ENCODE measurements around the gene GNG8. TPM values are rescaled to one million over a fixed set of nuclear protein-coding genes. Genes with fewer than 3 reads are reported as not detected.

GNG8 gene
- total and polyA plus RNA-seq, 9 of the 15 experiments (the other 6 are each of a cell fraction or from before 2014, with no cell fraction given): 1.3 TPM; not detected in 8

DNA sequence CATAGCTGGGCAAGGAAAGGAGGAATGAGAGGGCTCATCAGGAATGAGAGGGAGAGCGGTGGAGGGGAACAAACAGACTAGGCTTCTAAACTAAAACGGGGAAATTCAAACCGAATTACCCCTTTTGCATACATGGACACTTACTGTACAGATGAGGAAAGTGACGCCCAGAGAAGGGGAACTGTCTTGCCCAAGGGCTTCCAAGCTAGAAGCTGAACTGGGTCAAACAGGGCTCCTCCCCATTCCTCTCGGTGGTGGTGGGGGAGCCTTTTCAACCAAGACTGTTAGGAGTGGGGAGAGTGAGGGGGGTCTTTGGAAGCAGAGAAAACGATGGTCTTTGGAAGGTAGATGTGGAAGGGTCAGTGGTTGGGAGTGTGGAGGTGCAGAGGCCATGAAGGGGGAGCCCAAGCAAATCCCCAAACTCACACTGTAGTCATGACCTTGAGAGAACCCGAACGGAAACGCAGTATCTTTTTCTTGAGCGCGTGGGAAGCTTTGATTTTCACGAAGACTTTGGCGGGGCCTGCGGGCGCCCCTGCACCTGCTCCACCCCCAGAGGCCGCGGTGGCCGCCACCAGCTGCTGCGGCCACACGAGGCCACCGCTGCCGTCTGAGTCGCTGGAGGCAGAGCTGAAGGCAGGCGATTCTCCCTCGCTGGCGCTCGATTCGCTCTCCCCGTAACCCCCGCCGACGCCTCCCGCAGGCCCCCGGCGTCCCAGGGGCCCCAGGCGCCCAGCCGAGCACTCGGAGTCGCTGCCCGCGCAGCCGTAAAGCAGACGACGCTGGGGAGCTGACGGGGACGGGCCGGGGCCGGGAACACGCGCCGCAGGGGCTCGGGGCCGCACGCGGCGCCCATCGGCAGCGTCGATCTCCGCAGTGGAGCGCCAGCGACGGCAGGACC lies 12.3 kb upstream of the GNG8 start:
- 65% methylated on average over 15 of the region's 63 CpGs for WGBS (ENCODE audit: insufficient coverage, low coverage, missing lambda C conversion rate)
- H2AFZ ChIP-seq (ENCODE audit: low read depth, low read length): no peak overlapping the region
- BruUV-seq (replicated peaks): no TSS peak
- H3K4me1 ChIP-seq (replicated peaks in 1 of 2; ENCODE audit: control insufficient read depth in 2 of 2, insufficient read depth in 2 of 2, low read length in 2 of 2): peaks cover 0 to 4% of the 10 kb centered on the region in 2 experiments; a peak in 2 of 5 replicates
- ATAC-seq: no peak
- ChIA-PET POLR2A (interaction anchor here (0.6 kb wide), 1 partner anchor 9 kb away, joined by 3 read pairs; no protein-coding TSS in a partner anchor), CTCF (ENCODE audit: low intra/inter-chr PET ratio) (no interaction called here)
- H3K79me2 ChIP-seq (ENCODE audit: control insufficient read depth, insufficient read depth, low read length): no peaks in the 10 kb centered on the region
- H3K27me3 ChIP-seq (ENCODE audit: control insufficient read depth in 2 of 2, insufficient read depth in 2 of 2, low read length in 2 of 2): no peaks in the 10 kb centered on the region
- no peak overlapping the region for H3K4me2 ChIP-seq (ENCODE audit: insufficient read depth, low read length)
- H3K9me3 ChIP-seq (replicated peaks; ENCODE audit: control insufficient read depth, insufficient read depth, low read depth, low read length): no peaks in the 10 kb centered on the region
- H4K20me1 ChIP-seq (replicated peaks; ENCODE audit: control insufficient read depth, insufficient read depth, low read length): no peaks in the 10 kb centered on the region
- H3K9me1 ChIP-seq (ENCODE audit: control insufficient read depth, insufficient read depth, low read length): no peaks in the 10 kb centered on the region
- H3K27ac ChIP-seq (ENCODE audit: extremely low read depth, low read depth, low read length): no peak overlapping the region
- DNase-seq (ENCODE audit: extremely low read depth in 1 of 4, low spot score in 3 of 4): no peak
- H3K36me3 ChIP-seq (ENCODE audit: control insufficient read depth, insufficient read depth, low read length): no peaks in the 10 kb centered on the region
- intact Hi-C loops (cut with micrococcal nuclease) (no loop called here), in situ Hi-C loops (cut with MboI) (no loop called here)
- TF ChIP-seq HCFC1 (IDR thresholded peaks at IDR 0.05; ENCODE audit: low read depth, low read length): no peak
- TF ChIP-seq, protein P1, sequence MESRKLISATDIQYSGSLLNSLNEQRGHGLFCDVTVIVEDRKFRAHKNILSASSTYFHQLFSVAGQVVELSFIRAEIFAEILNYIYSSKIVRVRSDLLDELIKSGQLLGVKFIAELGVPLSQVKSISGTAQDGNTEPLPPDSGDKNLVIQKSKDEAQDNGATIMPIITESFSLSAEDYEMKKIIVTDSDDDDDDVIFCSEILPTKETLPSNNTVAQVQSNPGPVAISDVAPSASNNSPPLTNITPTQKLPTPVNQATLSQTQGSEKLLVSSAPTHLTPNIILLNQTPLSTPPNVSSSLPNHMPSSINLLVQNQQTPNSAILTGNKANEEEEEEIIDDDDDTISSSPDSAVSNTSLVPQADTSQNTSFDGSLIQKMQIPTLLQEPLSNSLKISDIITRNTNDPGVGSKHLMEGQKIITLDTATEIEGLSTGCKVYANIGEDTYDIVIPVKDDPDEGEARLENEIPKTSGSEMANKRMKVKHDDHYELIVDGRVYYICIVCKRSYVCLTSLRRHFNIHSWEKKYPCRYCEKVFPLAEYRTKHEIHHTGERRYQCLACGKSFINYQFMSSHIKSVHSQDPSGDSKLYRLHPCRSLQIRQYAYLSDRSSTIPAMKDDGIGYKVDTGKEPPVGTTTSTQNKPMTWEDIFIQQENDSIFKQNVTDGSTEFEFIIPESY (CRISPR knock-in tag; IDR thresholded peaks at IDR 0.05): peak; percentile 87
- H3K4me3 ChIP-seq: no peak overlapping the region
- FAIRE-seq: no peak
- H3K9ac ChIP-seq (ENCODE audit: insufficient read depth in 1 of 2, low read depth in 2 of 2, low read length in 2 of 2): no peak overlapping the region

Data from K562 (cell line).